Bone marrow (tissue), 2 donors: ENCODE measurements around the gene PLPP4.
"Not testable (repeated sequence)": the region's sequence is repeated elsewhere in the genome, so short reads cannot be mapped to it uniquely, and the experiment has no call there.

Experiments used
- DNase-seq, 2 donors: peaks; one replicate each; lab custom pipeline; 2025; lab: John Stamatoyannopoulos, UW

The PLPP4 gene

DNA sequence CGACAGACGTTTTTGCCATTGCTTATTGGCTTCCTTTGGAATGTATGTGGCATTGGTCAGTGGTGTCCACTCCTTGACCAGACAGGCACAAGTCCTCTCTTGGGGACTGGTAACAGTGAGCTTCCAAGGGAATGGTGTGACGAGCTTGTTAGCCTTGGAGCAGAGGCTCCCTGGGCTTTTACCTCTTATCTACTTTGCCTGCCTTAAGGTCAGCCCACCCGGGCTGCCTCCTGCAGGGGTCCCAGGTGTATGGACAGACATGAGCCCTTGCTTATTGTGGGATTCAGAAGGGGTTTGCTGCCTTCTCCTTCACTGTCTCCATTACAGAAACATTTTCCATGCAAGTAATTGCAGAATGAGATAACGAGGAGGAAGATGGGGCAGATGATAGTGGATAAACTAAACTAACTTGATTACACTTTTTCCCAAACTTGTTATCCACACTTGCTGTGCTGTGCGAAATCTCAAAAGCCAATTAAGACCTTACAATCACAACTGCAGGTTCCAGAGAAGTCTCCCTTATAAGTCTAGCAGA lies 29.7 kb downstream of the PLPP4 start:
- DNase-seq: no peak

GRCh38 chr10:120490288-120490687 lies 33.3 kb downstream of the PLPP4 start:
- no peak for DNase-seq

GRCh38 chr10:120492346-120492745 lies 35.3 kb downstream of the PLPP4 start:
- no peak for DNase-seq

GRCh38 chr10:120493411-120494312 lies 36.6 kb downstream of the PLPP4 start:
- DNase-seq: no peak

DNA sequence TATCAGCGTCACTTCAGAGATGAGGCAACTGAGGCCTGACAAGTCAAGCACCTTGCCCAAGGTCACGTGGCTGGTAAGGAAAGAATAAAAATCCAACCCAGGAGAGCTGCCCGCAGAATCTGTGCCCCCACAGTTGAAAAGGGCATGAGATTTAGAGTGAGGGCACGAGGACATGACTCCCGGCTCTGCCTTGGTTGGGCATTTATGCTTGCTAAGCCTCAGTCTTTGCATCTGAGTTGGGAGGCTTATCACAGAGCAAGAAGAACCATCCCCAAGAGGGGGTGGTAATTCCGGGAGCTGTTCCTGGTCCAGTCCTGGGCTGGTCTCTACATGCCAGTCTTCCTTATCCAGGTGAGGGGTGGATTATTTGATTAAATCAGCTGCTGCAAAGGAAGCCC lies 37.3 kb downstream of the PLPP4 start:
- no peak for DNase-seq

DNA sequence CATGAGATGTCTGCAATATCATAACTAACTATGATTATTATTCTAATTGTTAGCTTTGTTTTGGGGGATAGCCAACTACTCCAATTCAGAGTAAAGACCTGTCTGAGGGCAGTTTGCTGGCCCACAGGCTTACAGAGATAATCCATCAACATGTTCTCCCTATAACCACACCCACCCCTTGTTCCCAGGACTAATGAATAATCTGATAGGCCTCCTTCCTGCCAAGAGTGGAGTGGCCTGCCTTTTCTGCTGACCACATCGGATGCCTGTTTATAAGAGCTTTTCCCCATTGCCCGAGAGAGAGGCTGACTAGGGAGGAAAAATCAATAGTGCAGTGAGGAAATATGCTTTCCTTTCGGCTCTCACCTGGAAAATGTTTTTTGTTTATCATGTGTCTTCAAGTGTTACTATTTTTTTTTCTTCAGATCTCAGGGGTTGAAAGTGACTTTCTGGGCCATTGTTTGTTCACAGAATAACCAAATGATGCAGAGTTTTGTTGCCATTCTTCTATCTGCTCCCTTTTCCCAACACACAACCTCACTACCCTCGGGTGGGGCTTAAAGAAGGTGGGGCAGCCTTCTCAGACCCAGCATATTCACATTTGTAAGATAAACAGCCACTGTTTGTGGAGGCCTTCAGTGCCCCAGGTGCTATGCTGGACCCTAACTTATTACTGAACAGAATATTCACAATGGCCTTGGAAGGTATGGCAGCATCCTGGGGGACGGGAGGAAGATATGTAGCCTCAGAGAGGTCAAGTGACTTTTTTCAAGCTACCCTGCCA lies 38.4 kb downstream of the PLPP4 start:
- DNase-seq: no peak

DNA sequence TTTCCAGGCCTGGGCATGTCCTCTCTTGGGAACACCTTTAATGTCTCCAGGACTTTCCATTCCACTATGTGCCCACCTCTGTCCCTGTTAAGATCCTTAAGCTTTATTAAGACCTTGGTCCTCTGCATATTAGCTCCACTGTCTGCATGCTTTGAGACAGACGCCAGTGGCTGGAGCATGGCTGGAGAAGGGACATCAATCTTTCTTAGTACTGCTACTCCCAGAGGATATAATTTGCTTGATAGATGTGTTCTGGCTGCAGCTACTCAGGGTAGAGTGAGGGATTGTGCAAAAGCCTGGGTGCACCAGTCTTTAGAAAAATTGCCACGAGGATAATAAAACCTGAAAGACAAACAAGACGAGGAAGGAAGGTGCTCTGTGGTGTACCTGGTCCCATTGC lies 42.9 kb downstream of the PLPP4 start:
- DNase-seq: no peak

DNA sequence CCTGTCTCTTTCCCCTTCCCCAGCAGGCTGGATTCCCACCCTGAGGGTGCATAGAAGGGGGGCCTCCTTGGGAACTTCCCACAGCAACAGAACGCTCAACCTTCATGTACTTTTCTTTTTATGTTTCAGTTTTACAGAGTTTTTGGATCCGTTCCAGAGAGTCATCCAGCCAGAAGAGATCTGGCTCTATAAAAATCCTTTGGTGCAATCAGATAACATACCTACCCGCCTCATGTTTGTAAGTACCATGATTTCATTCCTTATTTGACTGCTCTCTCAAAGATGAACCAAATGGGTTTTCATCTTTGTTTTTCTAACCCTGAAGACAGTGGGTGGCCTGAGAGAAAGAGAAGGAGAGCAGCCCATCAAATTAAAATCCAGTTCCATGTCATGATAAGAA lies 46.7 kb downstream of the PLPP4 start:
- DNase-seq: no peak

- DNase-seq: not testable (repeated sequence)
Observed at GRCh38 chr10:120504227-120504626, 47.2 kb downstream of the PLPP4 start.

- no peak for DNase-seq
Observed at GRCh38 chr10:120505056-120505455, 48.0 kb downstream of the PLPP4 start.

DNA sequence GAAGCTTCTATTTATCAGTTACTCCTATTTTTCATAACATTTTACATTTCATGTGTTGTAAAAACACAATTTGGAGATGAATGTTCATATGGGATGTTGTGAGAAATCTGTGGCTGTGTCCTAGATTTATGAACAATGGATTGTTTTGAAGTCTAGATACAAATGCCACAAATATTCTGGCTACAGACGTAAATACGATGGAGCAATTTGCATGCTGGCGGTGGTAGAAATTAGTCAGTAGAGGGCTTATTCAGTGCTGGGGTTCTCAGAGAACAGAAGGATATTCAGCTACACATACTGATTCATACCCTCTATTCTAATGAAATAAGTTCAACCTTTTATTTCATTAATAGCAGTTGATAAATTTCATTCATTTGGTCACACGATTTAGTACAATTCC lies 48.8 kb downstream of the PLPP4 start:
- no peak for DNase-seq

DNA sequence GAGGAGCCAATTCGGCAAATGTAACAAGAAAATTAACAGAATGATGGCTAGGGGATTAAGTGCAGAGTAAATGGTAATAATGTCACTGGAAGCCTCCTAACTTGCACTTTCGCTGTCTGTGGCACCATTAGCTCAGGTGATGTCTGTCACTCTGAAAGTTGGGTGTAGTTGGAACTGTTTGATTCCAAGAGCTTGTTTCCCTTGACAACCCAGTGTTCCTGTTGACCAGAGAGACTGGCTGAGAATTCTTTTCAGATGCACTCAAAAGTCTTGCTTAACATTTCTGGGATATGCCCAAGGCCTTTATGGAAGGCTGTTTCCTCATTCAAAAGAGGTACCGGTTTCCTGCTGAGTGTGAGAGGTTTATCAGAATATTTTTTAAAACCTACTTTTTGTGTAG lies 49.6 kb downstream of the PLPP4 start:
- no peak for DNase-seq

DNA sequence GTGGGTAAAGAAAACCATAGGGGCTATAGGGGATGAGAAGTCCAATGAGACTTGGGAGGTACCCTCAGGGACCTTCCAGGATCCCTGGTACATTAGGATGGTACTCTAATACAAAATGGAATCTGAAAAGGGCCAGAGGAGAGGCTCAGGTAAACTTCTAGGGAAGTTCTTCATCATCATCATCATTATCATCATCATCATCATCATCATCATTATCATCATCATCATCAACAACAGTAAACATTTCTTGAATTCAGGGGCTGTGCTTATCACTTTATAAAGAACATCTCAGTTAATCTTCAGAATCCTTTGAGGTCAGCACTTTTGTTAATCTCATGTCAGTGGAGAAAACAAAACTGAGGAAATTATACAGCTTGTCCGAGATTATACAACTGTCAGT lies 50.1 kb downstream of the PLPP4 start:
- DNase-seq: no peak

DNA sequence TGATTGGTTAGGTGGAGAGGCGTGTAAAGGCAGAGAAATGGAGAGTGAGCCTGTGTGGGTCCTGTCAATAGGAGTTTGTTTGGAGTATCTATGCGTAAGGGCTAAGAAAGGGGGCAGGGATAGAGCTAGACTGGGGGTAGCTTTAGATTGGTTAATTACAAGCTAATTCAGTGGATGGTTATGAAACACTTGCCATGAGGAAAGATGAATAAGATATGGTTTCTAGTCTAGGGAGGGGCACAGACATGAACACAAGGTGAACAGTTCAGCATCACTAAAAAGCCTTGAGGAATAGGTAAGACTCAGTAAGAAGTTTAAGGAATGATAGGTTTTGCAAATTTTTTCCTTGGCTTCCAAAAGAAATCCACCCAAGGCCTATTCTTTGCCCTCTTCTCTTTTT lies 50.6 kb downstream of the PLPP4 start:
- no peak for DNase-seq

GRCh38 chr10:120508393-120508792 lies 51.4 kb downstream of the PLPP4 start:
- DNase-seq: no peak

DNA sequence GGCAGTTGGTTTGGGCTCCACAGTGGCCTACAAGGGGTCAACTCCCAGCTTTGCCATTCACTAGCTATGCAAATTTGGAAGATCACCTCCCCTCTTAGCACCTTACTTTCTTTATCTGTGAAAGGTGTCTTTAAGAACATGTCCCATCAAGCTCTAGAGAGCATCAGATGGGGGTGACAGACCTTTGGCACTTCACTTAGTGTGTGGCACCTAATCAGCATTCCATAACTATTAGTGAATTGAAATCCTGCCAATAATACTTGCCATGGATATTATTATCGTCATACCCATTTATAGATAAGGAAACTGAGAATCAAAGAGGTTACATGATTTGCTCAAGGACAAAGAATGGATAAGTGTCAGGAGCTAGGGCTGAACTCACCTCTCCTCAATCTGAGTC lies 51.9 kb downstream of the PLPP4 start:
- no peak for DNase-seq

GRCh38 chr10:120511165-120511564 lies 54.1 kb downstream of the PLPP4 start:
- no peak for DNase-seq

- no peak for DNase-seq
Observed at GRCh38 chr10:120513307-120513796, 56.3 kb downstream of the PLPP4 start.

DNA sequence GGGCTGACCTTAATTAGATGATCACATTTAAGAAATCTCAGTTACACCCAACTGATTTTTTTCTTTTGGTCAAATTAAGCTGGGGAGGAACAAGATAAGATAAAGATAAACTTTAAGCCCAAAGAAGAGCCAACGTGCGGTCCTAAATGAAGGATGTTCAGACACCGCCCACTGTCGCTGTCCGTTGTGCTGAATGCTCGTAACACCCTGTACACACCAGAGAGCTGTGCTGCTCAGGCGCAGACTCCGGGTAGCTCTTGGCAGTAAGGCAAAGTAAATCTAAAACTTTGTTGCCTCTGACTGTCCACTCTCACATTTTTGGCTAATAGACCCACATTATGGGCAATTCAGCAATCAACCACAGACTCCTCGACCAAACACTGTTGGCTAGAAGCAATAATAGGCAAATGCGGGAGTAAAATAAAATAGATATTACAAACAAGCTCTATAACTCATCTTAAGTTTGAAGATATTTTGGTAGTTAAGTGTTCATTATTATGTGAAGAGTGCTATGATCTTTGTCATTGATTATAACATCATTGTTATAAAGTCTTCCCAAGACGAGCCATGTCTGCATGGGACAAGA lies 57.1 kb downstream of the PLPP4 start:
- no peak for DNase-seq

GRCh38 chr10:120514959-120515358 lies 57.9 kb downstream of the PLPP4 start:
- DNase-seq: no peak

GRCh38 chr10:120515741-120516140 lies 58.7 kb downstream of the PLPP4 start:
- DNase-seq: no peak

GRCh38 chr10:120516426-120516825 lies 59.4 kb downstream of the PLPP4 start:
- no peak for DNase-seq
